Measurements from ENCODE around the gene DENND5B.
"Not testable (repeated sequence)": the region's sequence is repeated elsewhere in the genome, so short reads cannot be mapped to it uniquely, and the experiment has no call there.

The DENND5B gene

GRCh38 chr12:31508436-31509150, 82.3 kb downstream of the DENND5B start:
- Histone ChIP-seq H3K9ac (ENCODE audit: low read length) (no peak overlapping the region), H3K4me3 (ENCODE audit: low read length) (no peak overlapping the region), H3K9me3 (ENCODE audit: insufficient read depth, low read length) (0 out of 2 replicates have a peak, but pooled peaks cover 5% of the 10 kb centered on the region), H3K27ac (ENCODE audit: low read length) (no peak overlapping the region), H3K4me1 (ENCODE audit: low read length) (no peaks in the 10 kb centered on the region), H4K20me1 (ENCODE audit: insufficient read depth, low read length) (peaks cover 3% of the 10 kb centered on the region; the same call in 1 of the 2 replicates), H3K79me2 (ENCODE audit: low read length) (peaks cover 23% of the 10 kb centered on the region), H3K4me2 (ENCODE audit: low read length) (no peak overlapping the region), H3K27me3 (ENCODE audit: low read depth, low read length) (no peaks in the 10 kb centered on the region), H3K36me3 (replicated peaks; ENCODE audit: low read depth, low read length) (no peaks in the 10 kb centered on the region), H2AFZ (ENCODE audit: low read depth, low read length) (no peak overlapping the region)
- no peak for TF ChIP-seq CTCF (IDR thresholded peaks at IDR 0.05; ENCODE audit: low read depth, low read length)
- no peak for TF ChIP-seq EZH2phosphoT487 (IDR thresholded peaks at IDR 0.05; ENCODE audit: low read depth)

DNA sequence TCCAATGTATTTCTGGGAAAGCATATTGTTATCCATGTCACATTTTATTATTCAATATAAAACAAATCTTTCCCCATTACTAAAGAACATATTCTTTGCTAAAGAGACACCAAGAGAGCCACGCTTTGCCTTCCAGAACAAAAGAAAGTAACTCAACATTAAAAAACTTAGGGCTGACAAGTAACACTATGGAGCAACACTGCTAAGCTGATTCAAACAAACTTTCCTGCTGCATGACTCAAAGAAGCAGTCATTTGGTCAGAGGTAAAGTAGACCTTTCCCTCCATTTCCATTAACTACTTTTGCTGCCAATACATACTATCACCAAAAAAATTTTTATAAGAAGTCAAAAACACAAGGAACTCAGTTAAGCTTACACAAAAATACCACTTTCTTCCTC, 83.0 kb downstream of the DENND5B start:
- Histone ChIP-seq H3K79me2 (ENCODE audit: low read length) (peaks cover 21% of the 10 kb centered on the region), H3K27me3 (ENCODE audit: low read depth, low read length) (no peaks in the 10 kb centered on the region), H3K4me1 (ENCODE audit: low read length) (no peaks in the 10 kb centered on the region), H3K27ac (ENCODE audit: low read length) (no peak overlapping the region), H3K4me2 (ENCODE audit: low read length) (no peak overlapping the region), H4K20me1 (ENCODE audit: insufficient read depth, low read length) (peaks cover 3% of the 10 kb centered on the region; the same call in 1 of the 2 replicates), H3K4me3 (ENCODE audit: low read length) (no peak overlapping the region), H2AFZ (ENCODE audit: low read depth, low read length) (no peak overlapping the region), H3K36me3 (replicated peaks; ENCODE audit: low read depth, low read length) (no peaks in the 10 kb centered on the region), H3K9ac (ENCODE audit: low read length) (no peak overlapping the region), H3K9me3 (ENCODE audit: insufficient read depth, low read length) (0 out of 2 replicates have a peak, but pooled peaks cover 5% of the 10 kb centered on the region)
- TF ChIP-seq EZH2phosphoT487 (IDR thresholded peaks at IDR 0.05; ENCODE audit: low read depth) (no peak), CTCF (IDR thresholded peaks at IDR 0.05; ENCODE audit: low read depth, low read length) (no peak)

- no peak for TF ChIP-seq CTCF (IDR thresholded peaks at IDR 0.05; ENCODE audit: low read depth, low read length)
- no peak for TF ChIP-seq EZH2phosphoT487 (IDR thresholded peaks at IDR 0.05; ENCODE audit: low read depth)
- Histone ChIP-seq H4K20me1 (ENCODE audit: insufficient read depth, low read length) (peaks cover 3% of the 10 kb centered on the region; the same call in 1 of the 2 replicates), H3K79me2 (ENCODE audit: low read length) (peaks cover 20% of the 10 kb centered on the region), H3K4me2 (ENCODE audit: low read length) (no peak overlapping the region), H3K4me3 (ENCODE audit: low read length) (no peak overlapping the region), H2AFZ (ENCODE audit: low read depth, low read length) (no peak overlapping the region), H3K36me3 (replicated peaks; ENCODE audit: low read depth, low read length) (no peaks in the 10 kb centered on the region), H3K9me3 (ENCODE audit: insufficient read depth, low read length) (0 out of 2 replicates have a peak, but pooled peaks cover 5% of the 10 kb centered on the region), H3K27ac (ENCODE audit: low read length) (no peak overlapping the region), H3K9ac (ENCODE audit: low read length) (no peak overlapping the region), H3K4me1 (ENCODE audit: low read length) (no peaks in the 10 kb centered on the region), H3K27me3 (ENCODE audit: low read depth, low read length) (no peaks in the 10 kb centered on the region)
Observed at GRCh38 chr12:31506515-31507306, 84.2 kb downstream of the DENND5B start.

GRCh38 chr12:31504625-31505222, 86.2 kb downstream of the DENND5B start:
- Histone ChIP-seq H3K9me3 (ENCODE audit: insufficient read depth, low read length) (0 out of 2 replicates have a peak, but pooled peaks cover 8% of the 10 kb centered on the region), H4K20me1 (ENCODE audit: insufficient read depth, low read length) (peaks cover 3% of the 10 kb centered on the region), H3K4me1 (ENCODE audit: low read length) (peaks cover 5% of the 10 kb centered on the region; the same call in 1 of the 2 replicates), H2AFZ (ENCODE audit: low read depth, low read length) (no peak overlapping the region), H3K9ac (ENCODE audit: low read length) (no peak overlapping the region), H3K27ac (ENCODE audit: low read length) (no peak overlapping the region), H3K4me2 (ENCODE audit: low read length) (no peak overlapping the region), H3K4me3 (ENCODE audit: low read length) (no peak overlapping the region), H3K27me3 (ENCODE audit: low read depth, low read length) (no peaks in the 10 kb centered on the region), H3K79me2 (ENCODE audit: low read length) (peaks cover 20% of the 10 kb centered on the region), H3K36me3 (replicated peaks; ENCODE audit: low read depth, low read length) (no peaks in the 10 kb centered on the region)
- TF ChIP-seq CTCF (IDR thresholded peaks at IDR 0.05; ENCODE audit: low read depth, low read length), result no peak
- no peak for TF ChIP-seq EZH2phosphoT487 (IDR thresholded peaks at IDR 0.05; ENCODE audit: low read depth)

DNA sequence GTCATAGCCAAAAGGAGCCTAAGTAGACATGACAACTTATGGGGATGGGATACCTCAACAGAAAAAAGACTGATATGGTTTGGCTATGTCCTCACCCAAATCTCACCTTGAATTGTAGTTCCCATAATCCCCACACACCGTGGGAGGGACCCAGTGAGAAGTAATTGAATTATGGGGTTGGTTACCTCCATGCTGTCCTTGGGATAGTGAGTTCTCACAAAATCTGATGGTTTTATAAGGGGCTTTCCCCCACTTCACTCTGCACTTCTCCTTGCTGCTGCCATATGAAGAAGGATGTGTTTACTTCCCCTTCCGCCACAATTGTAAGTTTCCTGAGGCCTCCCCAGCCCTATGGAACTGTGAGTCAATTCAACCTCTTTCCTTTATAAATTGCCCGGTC, 89.9 kb downstream of the DENND5B start:
- H3K79me2 ChIP-seq (ENCODE audit: low read length), result peaks cover 10% of the 10 kb centered on the region; the same call in 1 of the 2 replicates
- not testable (repeated sequence) for H3K36me3 ChIP-seq (replicated peaks; ENCODE audit: low read depth, low read length); H3K27me3 ChIP-seq (ENCODE audit: low read depth, low read length); H3K9ac ChIP-seq (ENCODE audit: low read length); H3K4me3 ChIP-seq (ENCODE audit: low read length); H3K4me2 ChIP-seq (ENCODE audit: low read length); H2AFZ ChIP-seq (ENCODE audit: low read depth, low read length); H4K20me1 ChIP-seq (ENCODE audit: insufficient read depth, low read length); H3K27ac ChIP-seq (ENCODE audit: low read length); H3K9me3 ChIP-seq (ENCODE audit: insufficient read depth, low read length)
- H3K4me1 ChIP-seq (ENCODE audit: low read length), result peaks cover 11% of the 10 kb centered on the region; the same call in 1 of the 2 replicates
